T-helper 2 cell treated with Interferon-gamma antibody and Interleukin-4, amounts not matched to agents 5 μg/mL and 100 μg/mL, for 36 hours (primary cell): ENCODE measurements around the gene POLR3K.
"Not testable (repeated sequence)": the region's sequence is repeated elsewhere in the genome, so short reads cannot be mapped to it uniquely, and the experiment has no call there.

ENCODE experiments used
- DNase-seq: peaks from one replicate; pipeline ENCODE4 v3.0.0; 2021; ENCODE audit warnings: low spot score
- H3K27ac Mint-ChIP-seq: one replicate; pipeline ENCODE4 v1.8.0; 2021; ENCODE audit warnings: mild to moderate bottlenecking, mixed read lengths
- H3K27me3 Mint-ChIP-seq: one replicate; pipeline ENCODE4 v1.8.0; 2021; ENCODE audit warnings: low read depth, mixed read lengths
- H3K36me3 Mint-ChIP-seq: one replicate; pipeline ENCODE4 v1.8.0; 2021; ENCODE audit warnings: low read depth, mixed read lengths
- H3K4me1 Mint-ChIP-seq: one replicate; pipeline ENCODE4 v1.8.0; 2021; ENCODE audit warnings: low read depth, mixed read lengths
- H3K4me3 Mint-ChIP-seq: one replicate; pipeline ENCODE4 v1.8.0; 2022; ENCODE audit warnings: mild to moderate bottlenecking, moderate library complexity, mixed read lengths
- H3K9me3 Mint-ChIP-seq: one replicate; pipeline ENCODE4 v1.8.0; 2021; ENCODE audit warnings: mixed read lengths

Gene POLR3K

GRCh38 chr16:50769-51591 lies 2.4 kb downstream of the POLR3K start:
- Mint-ChIP-seq H3K27ac (no peak overlapping the region), H3K4me3 (peak overlapping the region; percentile 94), H3K4me1 (peaks cover 23% of the 10 kb centered on the region), H3K27me3 (no peaks in the 10 kb centered on the region), H3K36me3 (peaks cover 50% of the 10 kb centered on the region), H3K9me3 (no peaks in the 10 kb centered on the region)
- DNase-seq, result no peak

DNA sequence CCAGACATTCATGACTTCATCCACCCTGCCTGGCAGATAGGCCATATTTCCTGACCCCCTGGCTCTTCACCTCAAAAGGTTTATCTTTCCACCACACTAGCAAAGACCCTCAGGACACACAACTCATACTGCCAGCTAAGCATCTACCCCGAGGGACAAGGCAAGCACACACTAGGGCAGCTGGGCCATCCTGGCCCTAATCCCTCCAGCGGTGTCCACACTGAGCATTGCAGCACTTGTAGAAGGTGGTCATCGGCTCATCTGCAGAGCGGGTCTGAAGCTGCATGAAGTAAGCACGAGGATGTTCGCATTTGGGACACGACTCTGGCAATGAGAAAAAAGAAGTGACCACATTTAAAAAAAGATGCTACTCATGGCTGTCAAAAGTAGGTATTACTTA lies 6.2 kb downstream of the POLR3K start:
- no peaks in the 10 kb centered on the region for H3K27me3 Mint-ChIP-seq
- DNase-seq, result no peak
- no peak overlapping the region for H3K4me3 Mint-ChIP-seq
- no peaks in the 10 kb centered on the region for H3K9me3 Mint-ChIP-seq
- peaks cover 66% of the 10 kb centered on the region for H3K36me3 Mint-ChIP-seq
- no peak overlapping the region for H3K27ac Mint-ChIP-seq
- peaks cover 25% of the 10 kb centered on the region for H3K4me1 Mint-ChIP-seq

GRCh38 chr16:46510-46909 lies 6.9 kb downstream of the POLR3K start:
- not testable (repeated sequence) for DNase-seq, H3K9me3 Mint-ChIP-seq, H3K27me3 Mint-ChIP-seq, H3K4me3 Mint-ChIP-seq, H3K27ac Mint-ChIP-seq
- Mint-ChIP-seq H3K36me3 (peaks cover 68% of the 10 kb centered on the region), H3K4me1 (peaks cover 26% of the 10 kb centered on the region)

DNA sequence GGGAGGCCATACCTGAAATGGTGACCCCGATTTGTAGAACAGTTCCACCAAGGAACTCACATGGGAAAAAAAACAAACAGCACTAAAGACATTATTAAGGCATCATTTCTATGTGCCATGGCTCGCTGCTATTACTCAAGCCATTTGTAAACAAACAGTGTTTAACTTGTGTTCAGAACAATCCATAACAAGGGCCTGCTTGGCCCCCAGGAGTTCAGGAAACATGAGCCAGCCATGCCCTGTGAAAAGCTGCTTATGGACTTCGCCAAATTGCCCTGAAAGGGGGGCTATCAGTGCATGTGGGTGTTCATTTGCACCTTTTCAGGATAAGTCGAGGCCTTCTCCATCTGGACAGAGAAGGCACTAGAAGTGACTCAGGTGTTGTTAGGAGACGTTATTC lies 8.0 kb downstream of the POLR3K start:
- Mint-ChIP-seq H3K27me3 (no peaks in the 10 kb centered on the region), H3K4me1 (peaks cover 16% of the 10 kb centered on the region), H3K4me3 (no peak overlapping the region), H3K27ac (no peak overlapping the region), H3K9me3 (no peaks in the 10 kb centered on the region), H3K36me3 (peaks cover 57% of the 10 kb centered on the region)
- DNase-seq, result no peak

DNA sequence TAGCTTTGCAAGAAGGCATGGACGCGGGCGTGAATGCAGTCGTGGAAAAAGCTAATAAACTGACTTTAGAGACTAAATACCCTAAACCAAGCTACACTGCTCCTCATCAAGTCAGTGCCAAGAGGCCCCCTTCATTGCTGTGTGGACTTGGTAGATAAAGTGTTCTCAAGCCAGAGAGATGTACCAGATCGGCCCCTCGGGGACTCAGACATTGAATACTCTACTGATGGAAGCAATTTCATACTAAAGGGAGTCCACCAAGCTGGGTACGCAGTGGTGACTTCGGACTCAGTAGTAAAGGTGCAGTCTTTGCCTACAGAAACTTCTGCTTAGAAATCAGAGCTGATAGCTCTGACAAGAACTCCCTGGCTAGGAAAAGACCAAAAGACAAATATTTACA lies 8.8 kb downstream of the POLR3K start:
- no peak for DNase-seq
- Mint-ChIP-seq H3K4me3 (no peak overlapping the region), H3K36me3 (peaks cover 51% of the 10 kb centered on the region), H3K27me3 (no peaks in the 10 kb centered on the region), H3K27ac (no peak overlapping the region), H3K9me3 (no peaks in the 10 kb centered on the region), H3K4me1 (peaks cover 15% of the 10 kb centered on the region)

DNA sequence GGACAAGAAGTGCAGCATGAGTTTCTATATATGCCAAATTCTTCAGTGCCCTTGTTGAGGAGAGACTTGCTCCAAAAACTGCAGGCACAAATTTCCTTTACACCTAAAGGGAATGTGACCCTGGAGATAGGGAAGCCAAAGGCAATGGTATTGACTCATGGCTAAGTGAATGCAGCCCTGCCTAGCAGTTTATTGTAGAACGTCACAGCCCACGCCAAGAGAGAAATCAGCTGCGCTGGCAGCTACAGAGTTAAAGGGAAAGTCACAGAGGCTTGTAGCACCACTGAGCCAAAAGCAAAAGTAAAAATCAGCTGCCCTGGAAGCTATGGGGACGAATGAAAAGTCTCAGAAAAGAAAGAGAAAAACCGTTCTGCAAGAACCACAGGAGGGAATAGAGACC lies 10.1 kb downstream of the POLR3K start:
- Mint-ChIP-seq H3K9me3 (no peaks in the 10 kb centered on the region), H3K4me1 (peaks cover 27% of the 10 kb centered on the region), H3K4me3 (no peak overlapping the region), H3K36me3 (peaks cover 51% of the 10 kb centered on the region), H3K27ac (no peak overlapping the region), H3K27me3 (no peaks in the 10 kb centered on the region)
- DNase-seq, result no peak

DNA sequence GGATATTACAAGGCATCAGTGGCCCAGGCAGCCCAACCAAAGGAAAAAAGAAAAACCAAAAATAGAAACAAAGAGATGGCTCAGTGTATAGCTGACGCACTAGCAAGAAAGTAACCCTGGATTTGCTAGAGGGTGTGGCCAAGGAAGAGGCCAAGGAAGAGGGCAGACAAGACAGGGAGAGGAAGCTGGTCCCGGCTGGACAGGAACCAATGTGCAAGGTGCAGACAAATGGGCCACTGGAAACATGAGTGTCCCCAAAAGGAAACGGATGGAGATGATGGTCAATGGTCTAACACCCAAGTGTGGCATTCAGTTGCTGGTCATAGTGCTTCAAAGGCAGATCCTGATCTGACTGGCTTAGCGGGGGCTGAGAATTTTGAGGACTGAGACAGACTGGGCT lies 10.7 kb downstream of the POLR3K start:
- H3K27me3 Mint-ChIP-seq, result no peaks in the 10 kb centered on the region
- DNase-seq, result no peak
- no peaks in the 10 kb centered on the region for H3K9me3 Mint-ChIP-seq
- peaks cover 31% of the 10 kb centered on the region for H3K4me1 Mint-ChIP-seq
- H3K4me3 Mint-ChIP-seq, result no peak overlapping the region
- peaks cover 48% of the 10 kb centered on the region for H3K36me3 Mint-ChIP-seq
- peak overlapping the region; percentile 15 for H3K27ac Mint-ChIP-seq

DNA sequence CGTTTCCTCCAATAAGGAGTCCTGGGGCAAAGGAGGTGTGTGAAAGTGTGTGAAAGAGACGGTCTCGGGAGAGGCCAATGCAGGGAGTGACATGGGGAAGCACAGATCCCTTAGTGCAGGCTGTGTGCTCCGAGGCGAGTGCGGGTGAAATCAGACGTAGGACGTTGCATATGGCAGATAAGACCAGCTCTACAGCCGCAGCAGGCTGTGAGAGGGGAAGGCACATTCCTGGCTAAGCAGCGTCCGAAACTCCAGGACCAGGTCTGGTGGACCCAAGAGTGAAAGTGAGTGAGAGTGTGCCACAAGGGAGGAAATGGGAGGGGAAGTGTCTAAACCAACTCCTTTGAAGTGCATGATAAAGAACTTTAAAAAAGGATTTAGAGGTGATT lies 11.3 kb downstream of the POLR3K start:
- H3K9me3 Mint-ChIP-seq, result no peaks in the 10 kb centered on the region
- peaks cover 31% of the 10 kb centered on the region for H3K4me1 Mint-ChIP-seq
- H3K36me3 Mint-ChIP-seq, result peaks cover 44% of the 10 kb centered on the region
- H3K4me3 Mint-ChIP-seq, result no peak overlapping the region
- no peaks in the 10 kb centered on the region for H3K27me3 Mint-ChIP-seq
- no peak overlapping the region for H3K27ac Mint-ChIP-seq
- no peak for DNase-seq

DNA sequence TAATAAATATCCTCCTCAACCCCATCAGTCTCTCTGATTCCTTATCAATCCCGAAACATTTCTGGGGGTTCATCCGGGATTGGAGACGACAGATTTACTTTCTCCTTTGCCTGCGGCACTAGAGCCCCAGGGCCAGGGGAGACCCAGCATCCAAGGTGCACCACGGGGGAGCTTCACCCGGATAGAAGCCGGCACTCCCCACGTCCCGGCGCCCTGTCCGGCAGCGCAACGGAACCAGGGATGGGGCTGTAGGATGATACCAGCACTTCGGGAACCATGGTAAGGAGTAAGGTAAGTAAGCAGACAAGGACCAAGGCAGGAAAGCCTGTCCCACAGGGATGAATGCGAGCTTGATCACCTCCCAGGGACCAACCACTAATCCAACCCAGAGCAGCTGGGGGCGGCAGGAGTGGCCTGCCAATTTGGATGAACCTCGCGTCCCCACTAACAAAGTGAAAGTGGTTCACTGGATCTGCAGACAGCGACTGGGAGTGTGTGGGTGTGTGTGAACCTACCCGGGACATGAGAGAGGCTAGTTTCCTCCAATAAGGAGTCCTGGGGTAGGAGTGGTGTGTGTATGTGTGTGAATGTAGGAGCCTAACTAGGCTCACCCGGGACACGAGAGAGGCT lies 11.9 kb downstream of the POLR3K start:
- H3K36me3 Mint-ChIP-seq, result peaks cover 43% of the 10 kb centered on the region
- H3K4me1 Mint-ChIP-seq, result peaks cover 31% of the 10 kb centered on the region
- H3K4me3 Mint-ChIP-seq, result no peak overlapping the region
- no peaks in the 10 kb centered on the region for H3K27me3 Mint-ChIP-seq
- no peaks in the 10 kb centered on the region for H3K9me3 Mint-ChIP-seq
- no peak for DNase-seq
- no peak overlapping the region for H3K27ac Mint-ChIP-seq

DNA sequence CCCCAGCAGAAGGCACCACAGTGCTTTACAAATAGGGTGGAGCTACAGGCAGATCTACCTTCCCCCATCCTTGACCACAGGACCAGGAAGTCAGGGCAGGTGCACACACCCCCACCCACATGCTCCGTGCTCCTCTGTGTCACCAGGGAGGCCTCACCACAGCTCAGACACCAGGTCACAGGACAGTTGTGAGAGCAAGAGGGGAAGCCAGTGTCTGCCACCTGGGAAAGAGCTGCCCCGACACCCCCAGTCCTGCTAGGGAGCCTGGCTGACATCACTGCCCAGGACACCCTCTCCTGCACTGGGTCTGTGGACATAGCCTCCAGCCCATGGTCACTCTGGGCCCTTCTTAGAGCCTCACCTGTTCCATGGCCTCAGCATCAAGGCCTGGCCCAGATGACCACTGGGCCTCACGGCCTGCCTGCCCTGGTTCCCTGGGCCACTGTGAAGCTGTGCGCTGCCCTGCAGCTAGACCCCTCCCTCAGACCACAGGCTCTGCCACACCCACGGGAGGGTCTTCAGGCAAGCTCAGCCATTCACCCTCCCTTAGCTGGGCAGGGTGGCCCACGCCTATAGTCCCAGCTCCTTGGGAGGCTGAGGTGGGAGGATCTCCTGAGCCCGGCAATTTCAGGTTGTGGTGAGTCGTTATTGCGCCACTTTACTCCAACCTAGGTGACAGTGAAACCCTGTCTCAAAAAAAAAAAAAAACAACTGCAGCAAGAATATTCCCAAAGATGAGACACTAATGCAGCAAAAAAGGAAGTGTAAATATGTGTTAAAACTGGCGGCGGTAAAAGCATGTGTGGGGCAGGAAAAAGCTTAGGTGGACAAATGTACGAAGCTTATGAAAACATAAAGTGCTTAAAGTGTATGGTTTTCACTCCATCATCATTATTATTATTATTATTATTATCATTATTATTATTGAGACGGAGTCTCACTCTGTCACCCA lies 14.2 kb downstream of the POLR3K start:
- H3K9me3 Mint-ChIP-seq, result no peaks in the 10 kb centered on the region
- no peak overlapping the region for H3K4me3 Mint-ChIP-seq
- peak overlapping the region; percentile 74 for H3K27ac Mint-ChIP-seq
- no peak for DNase-seq
- H3K27me3 Mint-ChIP-seq, result no peaks in the 10 kb centered on the region
- peaks cover 31% of the 10 kb centered on the region for H3K4me1 Mint-ChIP-seq
- H3K36me3 Mint-ChIP-seq, result peaks cover 30% of the 10 kb centered on the region

GRCh38 chr16:38206-38605 lies 15.2 kb downstream of the POLR3K start:
- Mint-ChIP-seq H3K27ac (peak overlapping the region; percentile 39), H3K36me3 (peaks cover 23% of the 10 kb centered on the region), H3K4me1 (peaks cover 27% of the 10 kb centered on the region)
- not testable (repeated sequence) for H3K27me3 Mint-ChIP-seq, H3K9me3 Mint-ChIP-seq, H3K4me3 Mint-ChIP-seq, DNase-seq

- Mint-ChIP-seq H3K36me3 (peaks cover 17% of the 10 kb centered on the region), H3K27me3 (no peaks in the 10 kb centered on the region), H3K4me3 (no peak overlapping the region), H3K4me1 (peaks cover 23% of the 10 kb centered on the region), H3K9me3 (no peaks in the 10 kb centered on the region), H3K27ac (no peak overlapping the region)
- DNase-seq, result no peak
Measured at GRCh38 chr16:37511-37910, 15.9 kb downstream of the POLR3K start.

GRCh38 chr16:36336-36984 lies 16.9 kb downstream of the POLR3K start:
- Mint-ChIP-seq H3K9me3 (no peaks in the 10 kb centered on the region), H3K27me3 (no peaks in the 10 kb centered on the region), H3K4me1 (peaks cover 16% of the 10 kb centered on the region), H3K27ac (no peak overlapping the region), H3K4me3 (no peak overlapping the region), H3K36me3 (peaks cover 9% of the 10 kb centered on the region)
- DNase-seq, result no peak
